NCI-H187 treated with DMSO at 0.1 percent for 48 hours (cell line): ENCODE data around the gene PBLD.

ENCODE experiments used
- DNase-seq: peaks from one replicate; lab custom pipeline; 2025; lab: John Stamatoyannopoulos, UW

PBLD gene

GRCh38 chr10:68235111-68235510, 97.6 kb downstream of the PBLD start:
- no peak for DNase-seq

GRCh38 chr10:68233046-68233445, 99.7 kb downstream of the PBLD start:
- DNase-seq, result no peak
